Skeletal muscle tissue (tissue), 4 donors: Measurements from ENCODE around the gene CACNG4. TPM values are rescaled to one million over a fixed set of nuclear protein-coding genes. Genes with fewer than 3 reads are reported as not detected.

Experiments used
- H3K27ac ChIP-seq: one replicate; pipeline ENCODE4 v1.7.0; 2013; ENCODE audit warnings: mild to moderate bottlenecking, low read depth, low read length, inconsistent platforms
- H3K27me3 ChIP-seq, 3 donors: one replicate each; pipeline ENCODE4 v1.7.0; 2013; ENCODE audit warnings: low read length in 3 of 3; ENCODE audit not compliant: control insufficient read depth in 3 of 3, insufficient read depth in 3 of 3
- H3K36me3 ChIP-seq, 3 donors: one replicate each; pipeline ENCODE4 v1.7.0; 2013; ENCODE audit warnings: low read length in 3 of 3; ENCODE audit not compliant: control insufficient read depth in 3 of 3, insufficient read depth in 3 of 3
- H3K4me1 ChIP-seq, 3 donors: one replicate each; pipeline ENCODE4 v1.7.0; 2013; ENCODE audit warnings: low read length in 3 of 3, mild to moderate bottlenecking in 3 of 3; ENCODE audit not compliant: control insufficient read depth in 3 of 3, insufficient read depth in 3 of 3
- H3K4me3 ChIP-seq, 3 donors: one replicate each; pipeline ENCODE4 v1.7.0; 2013; ENCODE audit warnings: low read length in 3 of 3
- H3K9ac ChIP-seq, 3 donors: one replicate each; pipeline ENCODE4 v1.7.0; 2013; ENCODE audit warnings: low read length in 3 of 3, mild to moderate bottlenecking in 3 of 3, moderate library complexity in 2 of 3, low read depth in 1 of 3
- H3K9me3 ChIP-seq, 3 donors: one replicate each; pipeline ENCODE4 v1.7.0; 2013; ENCODE audit warnings: low read length in 3 of 3; ENCODE audit not compliant: control insufficient read depth in 3 of 3
- total RNA-seq: library from RNA; depleted of rRNA; stranded (reverse); fragments of >200 nt; gene quantifications from one replicate; pipeline ENCODE4 v1.2.3, GENCODE V29; 2014
- donor health status: Osteomylitis.

CACNG4 gene
- total RNA-seq, 1 donor from 2014 or later = 1.6 TPM

DNA sequence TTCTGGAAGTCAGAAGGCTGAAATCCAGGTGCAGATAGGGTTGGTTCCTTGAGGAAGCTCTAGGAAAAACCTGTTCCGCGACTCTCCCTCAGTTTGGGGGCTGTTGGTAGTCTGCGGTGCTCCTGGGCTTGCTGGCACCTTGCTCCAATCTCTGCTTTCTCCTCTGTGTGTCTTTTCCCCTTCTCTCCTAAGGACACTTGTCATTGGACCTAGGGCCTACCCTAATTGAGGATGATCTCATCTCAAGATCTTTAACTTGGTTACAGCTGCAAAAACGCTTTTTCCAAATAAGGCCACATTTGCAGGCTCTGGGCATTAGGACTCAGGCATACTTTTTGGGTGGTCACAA lies 12.9 kb upstream of the CACNG4 start:
- no peaks in the 10 kb centered on the region for H3K9me3 ChIP-seq
- H3K27me3 ChIP-seq = peaks cover 6 to 17% (median 12%) of the 10 kb centered on the region in 3 donors
- no peaks in the 10 kb centered on the region for H3K36me3 ChIP-seq
- H3K9ac ChIP-seq = no peak overlapping the region
- H3K4me1 ChIP-seq = peaks cover 0 to 23% (median 18%) of the 10 kb centered on the region in 3 donors
- no peak overlapping the region for H3K4me3 ChIP-seq
- H3K27ac ChIP-seq = peak overlapping the region; percentile 26

DNA sequence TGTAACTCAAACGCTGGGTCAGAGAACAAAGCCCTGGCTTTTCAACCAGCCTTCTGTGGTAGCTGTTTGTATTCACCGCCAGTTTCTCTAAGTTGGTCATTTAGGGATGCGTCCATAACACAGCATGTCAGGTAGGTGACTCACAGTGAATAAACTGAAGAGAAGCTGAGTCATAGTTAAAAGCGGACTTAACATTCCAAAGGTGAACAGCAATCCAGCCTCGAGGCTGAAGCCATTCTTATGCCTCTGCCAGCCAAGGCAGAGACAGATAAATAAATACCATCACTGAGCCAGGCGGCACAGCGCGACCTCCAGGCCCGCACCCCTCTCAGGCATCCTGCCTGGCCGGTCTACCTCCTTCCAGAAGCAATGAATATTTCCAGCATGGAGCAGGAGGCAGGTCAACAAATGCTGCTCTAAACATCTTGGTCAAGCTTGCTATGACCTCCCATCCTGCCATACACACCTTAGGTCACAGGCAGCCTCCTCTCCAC lies 12.4 kb upstream of the CACNG4 start:
- Histone ChIP-seq H3K4me1 (peaks cover 0 to 21% (median 16%) of the 10 kb centered on the region in 3 donors), H3K27ac (peak overlapping the region; percentile 26), H3K9me3 (no peaks in the 10 kb centered on the region), H3K36me3 (no peaks in the 10 kb centered on the region), H3K9ac (peak overlapping the region in 1 of 3 donors; percentile 33), H3K27me3 (peaks cover under 1 to 16% (median 12%) of the 10 kb centered on the region in 3 donors), H3K4me3 (no peak overlapping the region)

GRCh38 chr17:66952681-66953629 lies 11.6 kb upstream of the CACNG4 start:
- H3K27me3 ChIP-seq = peaks cover 0 to 12% (median 5%) of the 10 kb centered on the region in 3 donors
- no peaks in the 10 kb centered on the region for H3K36me3 ChIP-seq
- H3K4me1 ChIP-seq = peaks cover 0 to 21% (median 18%) of the 10 kb centered on the region in 3 donors
- H3K27ac ChIP-seq = peak overlapping the region; percentile 26
- H3K9ac ChIP-seq = peak overlapping the region in 1 of 3 donors; percentile 33
- H3K4me3 ChIP-seq = no peak overlapping the region
- no peaks in the 10 kb centered on the region for H3K9me3 ChIP-seq

DNA sequence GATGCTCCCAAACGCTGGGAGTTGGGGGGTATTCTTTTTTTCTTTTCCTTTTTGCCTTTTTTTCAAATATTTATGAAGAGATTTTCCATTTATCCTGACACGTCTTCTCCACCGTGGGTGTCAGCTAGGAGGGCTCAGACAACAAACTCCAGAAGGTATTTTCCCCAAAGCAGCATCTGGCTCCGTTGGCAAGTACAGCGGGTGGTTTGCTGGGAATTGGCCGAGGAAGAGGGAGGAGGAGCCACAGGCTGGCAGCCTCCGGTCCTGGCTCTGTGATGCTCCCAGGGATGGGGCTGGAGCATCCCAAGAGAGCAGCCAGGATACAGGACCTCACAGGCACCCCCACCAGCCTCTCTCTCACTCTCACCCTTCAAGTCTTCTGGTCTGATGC lies 10.9 kb upstream of the CACNG4 start:
- no peak overlapping the region for H3K9ac ChIP-seq
- H3K4me3 ChIP-seq = no peak overlapping the region
- H3K9me3 ChIP-seq = no peaks in the 10 kb centered on the region
- H3K27ac ChIP-seq = no peak overlapping the region
- peaks cover 0 to 24% (median 24%) of the 10 kb centered on the region in 3 donors for H3K4me1 ChIP-seq
- H3K27me3 ChIP-seq = peaks cover 0 to 7% (median 0%) of the 10 kb centered on the region in 3 donors
- no peaks in the 10 kb centered on the region for H3K36me3 ChIP-seq

DNA sequence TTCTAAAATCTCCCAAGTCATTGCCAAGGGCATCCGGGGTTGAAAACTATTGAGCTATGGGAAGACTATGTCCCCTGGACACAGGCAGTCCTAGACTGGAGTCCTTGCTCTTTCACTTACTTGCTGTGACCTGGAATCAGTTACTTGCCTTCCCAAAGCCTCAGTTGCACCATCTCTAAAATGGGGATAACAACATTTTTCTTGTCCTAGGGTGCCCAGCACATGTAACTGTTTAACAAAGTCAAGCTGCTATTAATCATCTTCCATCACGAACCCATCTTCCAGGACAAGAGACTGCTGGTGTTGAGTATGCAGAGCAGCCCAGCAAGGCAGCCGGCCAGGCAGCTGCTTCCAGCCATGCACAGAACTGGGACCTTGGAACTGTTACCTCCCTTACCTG lies 9.9 kb upstream of the CACNG4 start:
- Histone ChIP-seq H3K27ac (no peak overlapping the region), H3K27me3 (no peaks in the 10 kb centered on the region), H3K9me3 (no peaks in the 10 kb centered on the region), H3K4me1 (peaks cover 0 to 24% (median 24%) of the 10 kb centered on the region in 3 donors), H3K36me3 (no peaks in the 10 kb centered on the region), H3K4me3 (no peak overlapping the region), H3K9ac (no peak overlapping the region)

DNA sequence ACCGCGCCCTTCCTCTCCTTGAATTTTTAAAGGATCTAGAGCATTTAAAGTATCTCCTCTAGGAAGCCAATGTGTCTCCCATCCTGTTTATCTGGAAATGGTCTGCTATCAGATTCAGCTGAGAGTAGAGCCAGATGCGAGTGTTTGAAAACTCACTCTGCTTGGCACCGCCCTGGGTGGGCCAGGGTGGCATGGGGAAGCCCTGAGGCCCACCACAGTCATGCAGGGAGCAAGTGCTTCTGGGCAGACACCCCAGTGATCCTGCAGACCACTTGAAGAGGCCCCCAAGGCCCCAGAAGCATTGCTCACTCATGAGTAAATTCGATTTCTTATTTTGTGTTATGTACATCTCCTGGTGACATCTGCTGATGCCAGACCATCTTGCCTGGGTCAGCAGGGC lies 8.7 kb upstream of the CACNG4 start:
- Histone ChIP-seq H3K27me3 (no peaks in the 10 kb centered on the region), H3K9ac (no peak overlapping the region), H3K4me3 (no peak overlapping the region), H3K36me3 (no peaks in the 10 kb centered on the region), H3K9me3 (no peaks in the 10 kb centered on the region), H3K27ac (no peak overlapping the region), H3K4me1 (peaks cover 0 to 24% (median 24%) of the 10 kb centered on the region in 3 donors)

DNA sequence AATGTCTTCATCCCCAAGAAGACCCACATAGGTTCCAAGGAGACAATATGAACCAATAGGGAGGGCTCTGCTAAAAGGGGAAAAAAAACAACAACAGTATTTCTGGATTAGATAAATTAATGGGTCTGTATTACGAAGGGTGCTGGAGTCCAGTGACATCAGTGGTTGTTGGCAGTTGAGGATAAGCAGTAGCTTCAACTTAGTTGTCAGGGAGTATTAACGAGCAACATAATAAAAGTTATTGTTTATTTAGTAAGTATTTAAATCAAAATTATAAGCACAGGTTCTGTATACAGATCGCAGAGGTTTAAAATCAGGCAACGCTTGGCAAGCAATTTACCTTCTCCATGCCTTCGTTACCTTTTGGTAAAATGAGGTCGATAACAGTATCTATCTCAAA lies 7.6 kb upstream of the CACNG4 start:
- Histone ChIP-seq H3K36me3 (no peaks in the 10 kb centered on the region), H3K4me1 (peaks cover 0 to 19% (median 16%) of the 10 kb centered on the region in 3 donors), H3K27ac (no peak overlapping the region), H3K27me3 (peaks cover 0 to under 1% (median 0%) of the 10 kb centered on the region in 3 donors), H3K9me3 (no peaks in the 10 kb centered on the region), H3K9ac (no peak overlapping the region), H3K4me3 (no peak overlapping the region)

DNA sequence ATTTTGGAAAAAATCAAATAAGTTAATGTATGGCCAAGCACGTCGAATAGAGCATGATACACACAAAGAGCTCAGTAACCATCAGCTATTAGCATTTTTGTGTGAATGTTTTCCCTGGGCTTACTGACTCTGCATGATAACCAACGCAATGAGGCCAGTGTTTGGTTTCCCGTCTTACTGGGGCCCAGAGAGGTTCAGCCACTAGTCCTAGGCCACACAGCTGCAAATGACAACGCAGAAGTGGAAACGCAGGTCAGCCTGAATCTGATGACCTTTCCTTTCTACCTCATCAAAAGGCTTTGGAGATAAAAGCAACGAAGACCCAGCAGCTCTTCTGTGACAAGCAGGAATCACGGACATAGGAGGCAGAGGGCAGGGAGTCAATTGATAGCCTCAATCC lies 7.2 kb upstream of the CACNG4 start:
- no peaks in the 10 kb centered on the region for H3K9me3 ChIP-seq
- no peak overlapping the region for H3K27ac ChIP-seq
- H3K36me3 ChIP-seq = no peaks in the 10 kb centered on the region
- no peak overlapping the region for H3K4me3 ChIP-seq
- peaks cover 0 to 4% (median 0%) of the 10 kb centered on the region in 3 donors for H3K27me3 ChIP-seq
- peaks cover 0 to 15% (median 12%) of the 10 kb centered on the region in 3 donors for H3K4me1 ChIP-seq
- no peak overlapping the region for H3K9ac ChIP-seq

DNA sequence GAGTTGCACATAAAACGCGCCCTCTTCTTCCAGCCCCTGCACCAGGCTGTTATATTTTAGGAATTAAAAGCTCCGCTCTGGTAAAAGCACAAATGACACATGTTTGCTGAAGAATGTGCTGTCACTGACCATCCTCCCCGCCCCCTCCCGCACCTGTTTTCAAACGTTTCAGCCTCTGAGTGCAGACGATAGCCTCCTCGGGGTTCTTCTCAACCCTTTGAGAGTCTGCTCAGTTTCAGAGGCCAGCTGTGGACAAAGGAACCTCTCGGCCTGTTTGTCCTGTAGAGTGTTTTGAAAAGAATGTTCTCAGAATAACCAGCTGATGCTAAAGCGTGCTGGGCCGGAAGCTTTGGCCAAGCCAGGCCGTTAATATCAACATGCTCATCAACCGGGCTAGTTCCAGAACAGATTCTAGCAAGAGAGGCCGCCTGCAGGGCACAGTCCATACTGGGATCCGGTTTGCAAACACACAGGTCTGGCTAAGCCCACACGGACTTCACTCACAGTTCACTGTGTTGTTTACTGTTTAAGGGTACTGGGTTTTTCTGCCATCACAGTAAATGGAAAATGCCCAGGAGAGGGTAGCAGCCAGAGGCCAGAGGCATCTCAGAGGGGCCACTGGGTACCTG lies 6.4 kb upstream of the CACNG4 start:
- Histone ChIP-seq H3K4me3 (no peak overlapping the region), H3K27me3 (peaks cover 0 to 10% (median 2%) of the 10 kb centered on the region in 3 donors), H3K36me3 (no peaks in the 10 kb centered on the region), H3K27ac (no peak overlapping the region), H3K9ac (no peak overlapping the region), H3K9me3 (no peaks in the 10 kb centered on the region), H3K4me1 (peaks cover 0 to 9% (median 5%) of the 10 kb centered on the region in 3 donors)
